HEK293 (cell line): ENCODE data around the gene RTP5.

Source experiments
- CTCF ChIA-PET: fragments of 350-600 bp; formaldehyde crosslinking; extraction: SDS; loops from one replicate; lab custom pipeline; 2021; ENCODE audit warnings: antibody characterized with exemption; lab: Yijun Ruan, JAX
- POLR2A ChIA-PET: fragments of 300-600 bp; formaldehyde crosslinking; extraction: SDS; loops from one replicate; lab custom pipeline; 2020; ENCODE audit warnings: antibody characterized with exemption, inconsistent platforms; lab: Yijun Ruan, JAX
- H3K27ac ChIP-seq: fragments of 200-500 bp; sonication (Bioruptor generic); 2 replicates; pipeline ENCODE4 v1.5.1; 2014; ENCODE audit warnings: low read depth, low read length, control low read depth, inconsistent platforms; ENCODE audit errors: extremely low read depth
- H3K36me3 ChIP-seq, 2 experiments: fragments of 200-500 bp in 1 of 2; sonication (Bioruptor generic) in 1 of 2; 1 replicate in 1 of 2; 2 replicates in 1 of 2; pipeline ENCODE4 v1.5.1; 2014 to 2017; ENCODE audit warnings: inconsistent platforms in 2 of 2, low read length in 2 of 2; ENCODE audit not compliant: control insufficient read depth in 2 of 2, insufficient read depth in 1 of 2
- H3K4me1 ChIP-seq: fragments of 200-500 bp; sonication (Bioruptor generic); 2 replicates; pipeline ENCODE4 v1.5.1; 2014; ENCODE audit warnings: mild to moderate bottlenecking, low read length, inconsistent platforms; ENCODE audit not compliant: control insufficient read depth, insufficient read depth
- H3K4me3 ChIP-seq: 2 replicates; pipeline ENCODE4 v1.5.1; 2011; ENCODE audit warnings: low read depth, mild to moderate bottlenecking, control low read depth, low read length, moderate library complexity
- H3K9me3 ChIP-seq: fragments of 200-500 bp; sonication (Bioruptor generic); 2 replicates; pipeline ENCODE4 v1.5.1; 2014; ENCODE audit warnings: low read depth, low read length, inconsistent platforms; ENCODE audit not compliant: control insufficient read depth, insufficient read depth
- KLF16 ChIP-seq: fragments of 450-650 bp; formaldehyde crosslinking; IDR thresholded peaks from 2 replicates; pipeline ENCODE4 v1.5.1; 2017; ENCODE audit warnings: missing biosample characterization, missing genetic modification characterization
- KLF7 ChIP-seq: fragments of 450-650 bp; formaldehyde crosslinking; IDR thresholded peaks from 2 replicates; pipeline ENCODE4 v1.5.1; 2016; ENCODE audit warnings: missing biosample characterization, missing genetic modification characterization, borderline replicate concordance
- SCRT2 ChIP-seq: fragments of 450-650 bp; formaldehyde crosslinking; IDR thresholded peaks from 2 replicates; pipeline ENCODE4 v1.5.1; 2016; ENCODE audit warnings: missing biosample characterization, missing genetic modification characterization
- ZNF350 ChIP-seq: fragments of 450-650 bp; formaldehyde crosslinking; IDR thresholded peaks from 2 replicates; pipeline ENCODE4 v1.5.0; 2017; ENCODE audit warnings: missing biosample characterization, mild to moderate bottlenecking, missing genetic modification characterization
- ZNF423 ChIP-seq: fragments of 450-650 bp; formaldehyde crosslinking; IDR thresholded peaks from 2 replicates; pipeline ENCODE4 v1.5.1; 2016; ENCODE audit warnings: missing biosample characterization, missing genetic modification characterization
- ZNF626 ChIP-seq: fragments of 450-650 bp; sonication (Bioruptor Pico); formaldehyde crosslinking; IDR thresholded peaks from 2 replicates; pipeline ENCODE4 v1.5.1; 2018; ENCODE audit warnings: missing biosample characterization, missing genetic modification characterization, inconsistent platforms
- ZNF654 ChIP-seq: fragments of 450-650 bp; formaldehyde crosslinking; IDR thresholded peaks from 2 replicates; pipeline ENCODE4 v1.5.1; 2016; ENCODE audit warnings: low read depth, missing biosample characterization, missing genetic modification characterization
- ZNF792 ChIP-seq: fragments of 450-650 bp; formaldehyde crosslinking; IDR thresholded peaks from 2 replicates; pipeline ENCODE4 v1.5.1; 2016; ENCODE audit warnings: missing biosample characterization, missing genetic modification characterization
- ZXDB ChIP-seq: fragments of 450-650 bp; formaldehyde crosslinking; IDR thresholded peaks from 2 replicates; pipeline ENCODE4 v1.5.1; 2016; ENCODE audit warnings: missing biosample characterization, missing genetic modification characterization
- TF ChIP-seq, protein P1 (sequence below): fragments of 450-650 bp; formaldehyde crosslinking; IDR thresholded peaks from 2 replicates; pipeline ENCODE4 v1.5.1; 2016; ENCODE audit warnings: missing biosample characterization, missing genetic modification characterization
- TF ChIP-seq, protein P2 (sequence below): fragments of 450-650 bp; IDR thresholded peaks from 2 replicates; pipeline ENCODE4 v1.5.1; 2018; ENCODE audit warnings: missing biosample characterization, missing genetic modification characterization
- TF ChIP-seq, protein P3 (sequence below): fragments of 450-650 bp; formaldehyde crosslinking; optimal IDR thresholded peaks from 2 replicates; pipeline ENCODE3; 2016; ENCODE audit warnings: missing biosample characterization, mild to moderate bottlenecking, missing genetic modification characterization
- TF ChIP-seq, protein P4 (sequence below): fragments of 450-650 bp; formaldehyde crosslinking; IDR thresholded peaks from 2 replicates; pipeline ENCODE4 v1.5.1; 2016; ENCODE audit warnings: missing biosample characterization, missing genetic modification characterization, borderline replicate concordance
- TF ChIP-seq, protein P5 (sequence below): fragments of 450-650 bp; formaldehyde crosslinking; IDR thresholded peaks from 2 replicates; pipeline ENCODE4 v1.5.1; 2017; ENCODE audit warnings: missing biosample characterization, missing genetic modification characterization
- TF ChIP-seq, protein P6 (sequence below): fragments of 450-650 bp; formaldehyde crosslinking; IDR thresholded peaks from 2 replicates; pipeline ENCODE4 v1.5.1; 2016; ENCODE audit warnings: missing biosample characterization, missing genetic modification characterization, low read depth
- TF ChIP-seq, protein P7 (sequence below): fragments of 450-650 bp; formaldehyde crosslinking; IDR thresholded peaks from 2 replicates; pipeline ENCODE4 v1.5.1; 2016; ENCODE audit warnings: missing biosample characterization, missing genetic modification characterization
- TF ChIP-seq, protein P8 (sequence below): fragments of 450-650 bp; formaldehyde crosslinking; IDR thresholded peaks from 2 replicates; pipeline ENCODE4 v1.5.1; 2017; ENCODE audit warnings: missing biosample characterization, mild to moderate bottlenecking, missing genetic modification characterization, moderate library complexity

RTP5 gene

DNA sequence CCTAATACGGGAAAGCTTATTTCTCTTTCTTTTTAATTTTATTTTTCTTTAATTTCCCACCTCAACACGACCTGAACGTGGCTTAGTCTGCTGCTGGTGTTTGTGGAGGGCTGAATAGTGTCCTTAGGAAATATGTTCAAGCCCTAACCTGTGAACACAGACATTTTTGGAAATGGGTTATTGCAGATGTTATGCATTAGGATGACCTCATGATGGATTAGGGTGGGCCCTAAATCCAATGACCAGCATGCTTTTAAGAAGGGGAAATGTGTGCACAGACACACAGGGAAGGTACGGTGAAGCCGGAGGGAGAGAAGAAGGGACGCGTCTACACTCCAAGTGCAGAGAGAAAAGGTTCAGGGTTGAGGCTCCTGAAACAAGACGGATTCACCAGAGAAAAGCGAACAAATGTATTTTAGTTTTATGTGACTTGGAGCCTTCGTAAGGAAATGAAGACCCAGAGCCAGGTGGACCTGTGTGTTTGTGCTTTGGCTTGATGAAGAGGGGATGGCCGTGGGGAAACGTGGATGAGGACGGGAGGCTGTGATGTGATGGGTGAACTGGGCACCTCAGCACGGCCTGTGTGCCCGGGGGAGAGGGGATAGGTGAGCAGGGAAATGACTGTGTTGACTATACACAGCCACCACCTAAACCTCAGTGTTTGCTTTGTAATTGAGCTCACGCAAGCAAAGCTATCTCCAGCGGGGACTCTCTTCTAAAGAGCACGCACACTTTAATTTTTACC is 37.5 kb downstream of the RTP5 start:
- Histone ChIP-seq H3K4me3 (no peak overlapping the region), H3K4me1 (no peaks in the 10 kb centered on the region), H3K9me3 (no peaks in the 10 kb centered on the region), H3K36me3 (no peaks in the 10 kb centered on the region), H3K27ac (no peak overlapping the region)
- CTCF ChIA-PET, result interaction anchor here (0.6 kb wide), 1 partner anchor 289 kb away, joined by 3 read pairs; no protein-coding TSS in a partner anchor
- POLR2A ChIA-PET, result no interaction called here
- TF ChIP-seq, protein P1, sequence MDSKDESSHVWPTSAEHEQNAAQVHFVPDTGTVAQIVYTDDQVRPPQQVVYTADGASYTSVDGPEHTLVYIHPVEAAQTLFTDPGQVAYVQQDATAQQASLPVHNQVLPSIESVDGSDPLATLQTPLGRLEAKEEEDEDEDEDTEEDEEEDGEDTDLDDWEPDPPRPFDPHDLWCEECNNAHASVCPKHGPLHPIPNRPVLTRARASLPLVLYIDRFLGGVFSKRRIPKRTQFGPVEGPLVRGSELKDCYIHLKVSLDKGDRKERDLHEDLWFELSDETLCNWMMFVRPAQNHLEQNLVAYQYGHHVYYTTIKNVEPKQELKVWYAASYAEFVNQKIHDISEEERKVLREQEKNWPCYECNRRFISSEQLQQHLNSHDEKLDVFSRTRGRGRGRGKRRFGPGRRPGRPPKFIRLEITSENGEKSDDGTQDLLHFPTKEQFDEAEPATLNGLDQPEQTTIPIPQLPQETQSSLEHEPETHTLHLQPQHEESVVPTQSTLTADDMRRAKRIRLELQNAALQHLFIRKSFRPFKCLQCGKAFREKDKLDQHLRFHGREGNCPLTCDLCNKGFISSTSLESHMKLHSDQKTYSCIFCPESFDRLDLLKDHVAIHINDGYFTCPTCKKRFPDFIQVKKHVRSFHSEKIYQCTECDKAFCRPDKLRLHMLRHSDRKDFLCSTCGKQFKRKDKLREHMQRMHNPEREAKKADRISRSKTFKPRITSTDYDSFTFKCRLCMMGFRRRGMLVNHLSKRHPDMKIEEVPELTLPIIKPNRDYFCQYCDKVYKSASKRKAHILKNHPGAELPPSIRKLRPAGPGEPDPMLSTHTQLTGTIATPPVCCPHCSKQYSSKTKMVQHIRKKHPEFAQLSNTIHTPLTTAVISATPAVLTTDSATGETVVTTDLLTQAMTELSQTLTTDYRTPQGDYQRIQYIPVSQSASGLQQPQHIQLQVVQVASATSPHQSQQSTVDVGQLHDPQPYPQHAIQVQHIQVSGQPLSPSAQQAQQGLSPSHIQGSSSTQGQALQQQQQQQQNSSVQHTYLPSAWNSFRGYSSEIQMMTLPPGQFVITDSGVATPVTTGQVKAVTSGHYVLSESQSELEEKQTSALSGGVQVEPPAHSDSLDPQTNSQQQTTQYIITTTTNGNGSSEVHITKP (tag by site-specific recombination), result no peak
- TF ChIP-seq KLF16 (tag by site-specific recombination), result no peak
- TF ChIP-seq, protein P2, sequence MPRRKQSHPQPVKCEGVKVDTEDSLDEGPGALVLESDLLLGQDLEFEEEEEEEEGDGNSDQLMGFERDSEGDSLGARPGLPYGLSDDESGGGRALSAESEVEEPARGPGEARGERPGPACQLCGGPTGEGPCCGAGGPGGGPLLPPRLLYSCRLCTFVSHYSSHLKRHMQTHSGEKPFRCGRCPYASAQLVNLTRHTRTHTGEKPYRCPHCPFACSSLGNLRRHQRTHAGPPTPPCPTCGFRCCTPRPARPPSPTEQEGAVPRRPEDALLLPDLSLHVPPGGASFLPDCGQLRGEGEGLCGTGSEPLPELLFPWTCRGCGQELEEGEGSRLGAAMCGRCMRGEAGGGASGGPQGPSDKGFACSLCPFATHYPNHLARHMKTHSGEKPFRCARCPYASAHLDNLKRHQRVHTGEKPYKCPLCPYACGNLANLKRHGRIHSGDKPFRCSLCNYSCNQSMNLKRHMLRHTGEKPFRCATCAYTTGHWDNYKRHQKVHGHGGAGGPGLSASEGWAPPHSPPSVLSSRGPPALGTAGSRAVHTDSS (tag by site-specific recombination), result no peak
- TF ChIP-seq, protein P3, sequence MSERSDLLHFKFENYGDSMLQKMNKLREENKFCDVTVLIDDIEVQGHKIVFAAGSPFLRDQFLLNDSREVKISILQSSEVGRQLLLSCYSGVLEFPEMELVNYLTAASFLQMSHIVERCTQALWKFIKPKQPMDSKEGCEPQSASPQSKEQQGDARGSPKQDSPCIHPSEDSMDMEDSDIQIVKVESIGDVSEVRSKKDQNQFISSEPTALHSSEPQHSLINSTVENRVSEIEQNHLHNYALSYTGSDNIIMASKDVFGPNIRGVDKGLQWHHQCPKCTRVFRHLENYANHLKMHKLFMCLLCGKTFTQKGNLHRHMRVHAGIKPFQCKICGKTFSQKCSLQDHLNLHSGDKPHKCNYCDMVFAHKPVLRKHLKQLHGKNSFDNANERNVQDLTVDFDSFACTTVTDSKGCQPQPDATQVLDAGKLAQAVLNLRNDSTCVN (tag by site-specific recombination), result no peak
- TF ChIP-seq, protein P4, sequence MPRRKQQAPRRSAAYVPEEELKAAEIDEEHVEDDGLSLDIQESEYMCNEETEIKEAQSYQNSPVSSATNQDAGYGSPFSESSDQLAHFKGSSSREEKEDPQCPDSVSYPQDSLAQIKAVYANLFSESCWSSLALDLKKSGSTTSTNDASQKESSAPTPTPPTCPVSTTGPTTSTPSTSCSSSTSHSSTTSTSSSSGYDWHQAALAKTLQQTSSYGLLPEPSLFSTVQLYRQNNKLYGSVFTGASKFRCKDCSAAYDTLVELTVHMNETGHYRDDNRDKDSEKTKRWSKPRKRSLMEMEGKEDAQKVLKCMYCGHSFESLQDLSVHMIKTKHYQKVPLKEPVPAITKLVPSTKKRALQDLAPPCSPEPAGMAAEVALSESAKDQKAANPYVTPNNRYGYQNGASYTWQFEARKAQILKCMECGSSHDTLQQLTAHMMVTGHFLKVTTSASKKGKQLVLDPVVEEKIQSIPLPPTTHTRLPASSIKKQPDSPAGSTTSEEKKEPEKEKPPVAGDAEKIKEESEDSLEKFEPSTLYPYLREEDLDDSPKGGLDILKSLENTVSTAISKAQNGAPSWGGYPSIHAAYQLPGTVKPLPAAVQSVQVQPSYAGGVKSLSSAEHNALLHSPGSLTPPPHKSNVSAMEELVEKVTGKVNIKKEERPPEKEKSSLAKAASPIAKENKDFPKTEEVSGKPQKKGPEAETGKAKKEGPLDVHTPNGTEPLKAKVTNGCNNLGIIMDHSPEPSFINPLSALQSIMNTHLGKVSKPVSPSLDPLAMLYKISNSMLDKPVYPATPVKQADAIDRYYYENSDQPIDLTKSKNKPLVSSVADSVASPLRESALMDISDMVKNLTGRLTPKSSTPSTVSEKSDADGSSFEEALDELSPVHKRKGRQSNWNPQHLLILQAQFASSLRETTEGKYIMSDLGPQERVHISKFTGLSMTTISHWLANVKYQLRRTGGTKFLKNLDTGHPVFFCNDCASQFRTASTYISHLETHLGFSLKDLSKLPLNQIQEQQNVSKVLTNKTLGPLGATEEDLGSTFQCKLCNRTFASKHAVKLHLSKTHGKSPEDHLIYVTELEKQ (tag by site-specific recombination), result no peak
- TF ChIP-seq ZNF626 (tag by site-specific recombination), result no peak
- TF ChIP-seq ZNF654 (tag by site-specific recombination), result no peak
- TF ChIP-seq, protein P5, sequence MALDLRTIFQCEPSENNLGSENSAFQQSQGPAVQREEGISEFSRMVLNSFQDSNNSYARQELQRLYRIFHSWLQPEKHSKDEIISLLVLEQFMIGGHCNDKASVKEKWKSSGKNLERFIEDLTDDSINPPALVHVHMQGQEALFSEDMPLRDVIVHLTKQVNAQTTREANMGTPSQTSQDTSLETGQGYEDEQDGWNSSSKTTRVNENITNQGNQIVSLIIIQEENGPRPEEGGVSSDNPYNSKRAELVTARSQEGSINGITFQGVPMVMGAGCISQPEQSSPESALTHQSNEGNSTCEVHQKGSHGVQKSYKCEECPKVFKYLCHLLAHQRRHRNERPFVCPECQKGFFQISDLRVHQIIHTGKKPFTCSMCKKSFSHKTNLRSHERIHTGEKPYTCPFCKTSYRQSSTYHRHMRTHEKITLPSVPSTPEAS, result no peak
- no peak for TF ChIP-seq ZNF423 (tag by site-specific recombination)
- TF ChIP-seq SCRT2 (tag by site-specific recombination), result no peak
- TF ChIP-seq ZXDB (tag by site-specific recombination), result no peak
- TF ChIP-seq, protein P6, sequence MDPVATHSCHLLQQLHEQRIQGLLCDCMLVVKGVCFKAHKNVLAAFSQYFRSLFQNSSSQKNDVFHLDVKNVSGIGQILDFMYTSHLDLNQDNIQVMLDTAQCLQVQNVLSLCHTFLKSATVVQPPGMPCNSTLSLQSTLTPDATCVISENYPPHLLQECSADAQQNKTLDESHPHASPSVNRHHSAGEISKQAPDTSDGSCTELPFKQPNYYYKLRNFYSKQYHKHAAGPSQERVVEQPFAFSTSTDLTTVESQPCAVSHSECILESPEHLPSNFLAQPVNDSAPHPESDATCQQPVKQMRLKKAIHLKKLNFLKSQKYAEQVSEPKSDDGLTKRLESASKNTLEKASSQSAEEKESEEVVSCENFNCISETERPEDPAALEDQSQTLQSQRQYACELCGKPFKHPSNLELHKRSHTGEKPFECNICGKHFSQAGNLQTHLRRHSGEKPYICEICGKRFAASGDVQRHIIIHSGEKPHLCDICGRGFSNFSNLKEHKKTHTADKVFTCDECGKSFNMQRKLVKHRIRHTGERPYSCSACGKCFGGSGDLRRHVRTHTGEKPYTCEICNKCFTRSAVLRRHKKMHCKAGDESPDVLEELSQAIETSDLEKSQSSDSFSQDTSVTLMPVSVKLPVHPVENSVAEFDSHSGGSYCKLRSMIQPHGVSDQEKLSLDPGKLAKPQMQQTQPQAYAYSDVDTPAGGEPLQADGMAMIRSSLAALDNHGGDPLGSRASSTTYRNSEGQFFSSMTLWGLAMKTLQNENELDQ (tag by site-specific recombination), result no peak
- TF ChIP-seq, protein P7, sequence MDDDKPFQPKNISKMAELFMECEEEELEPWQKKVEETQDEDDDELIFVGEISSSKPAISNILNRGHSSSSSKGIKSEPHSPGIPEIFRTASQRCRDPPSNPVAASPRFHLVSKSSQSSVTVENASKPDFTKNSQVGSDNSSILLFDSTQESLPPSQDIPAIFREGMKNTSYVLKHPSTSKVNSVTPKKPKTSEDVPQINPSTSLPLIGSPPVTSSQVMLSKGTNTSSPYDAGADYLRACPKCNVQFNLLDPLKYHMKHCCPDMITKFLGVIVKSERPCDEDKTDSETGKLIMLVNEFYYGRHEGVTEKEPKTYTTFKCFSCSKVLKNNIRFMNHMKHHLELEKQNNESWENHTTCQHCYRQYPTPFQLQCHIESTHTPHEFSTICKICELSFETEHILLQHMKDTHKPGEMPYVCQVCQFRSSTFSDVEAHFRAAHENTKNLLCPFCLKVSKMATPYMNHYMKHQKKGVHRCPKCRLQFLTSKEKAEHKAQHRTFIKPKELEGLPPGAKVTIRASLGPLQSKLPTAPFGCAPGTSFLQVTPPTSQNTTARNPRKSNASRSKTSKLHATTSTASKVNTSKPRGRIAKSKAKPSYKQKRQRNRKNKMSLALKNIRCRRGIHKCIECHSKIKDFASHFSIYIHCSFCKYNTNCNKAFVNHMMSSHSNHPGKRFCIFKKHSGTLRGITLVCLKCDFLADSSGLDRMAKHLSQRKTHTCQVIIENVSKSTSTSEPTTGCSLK (tag by site-specific recombination), result no peak
- no peak for TF ChIP-seq ZNF792 (tag by site-specific recombination)
- TF ChIP-seq, protein P8, sequence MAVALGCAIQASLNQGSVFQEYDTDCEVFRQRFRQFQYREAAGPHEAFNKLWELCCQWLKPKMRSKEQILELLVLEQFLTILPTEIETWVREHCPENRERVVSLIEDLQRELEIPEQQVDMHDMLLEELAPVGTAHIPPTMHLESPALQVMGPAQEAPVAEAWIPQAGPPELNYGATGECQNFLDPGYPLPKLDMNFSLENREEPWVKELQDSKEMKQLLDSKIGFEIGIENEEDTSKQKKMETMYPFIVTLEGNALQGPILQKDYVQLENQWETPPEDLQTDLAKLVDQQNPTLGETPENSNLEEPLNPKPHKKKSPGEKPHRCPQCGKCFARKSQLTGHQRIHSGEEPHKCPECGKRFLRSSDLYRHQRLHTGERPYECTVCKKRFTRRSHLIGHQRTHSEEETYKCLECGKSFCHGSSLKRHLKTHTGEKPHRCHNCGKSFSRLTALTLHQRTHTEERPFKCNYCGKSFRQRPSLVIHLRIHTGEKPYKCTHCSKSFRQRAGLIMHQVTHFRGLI (tag by site-specific recombination), result no peak
- TF ChIP-seq ZNF350 (tag by site-specific recombination), result no peak
- TF ChIP-seq KLF7 (tag by site-specific recombination), result no peak
